ENCODE measurements around the gene ATXN7L1.

DNA sequence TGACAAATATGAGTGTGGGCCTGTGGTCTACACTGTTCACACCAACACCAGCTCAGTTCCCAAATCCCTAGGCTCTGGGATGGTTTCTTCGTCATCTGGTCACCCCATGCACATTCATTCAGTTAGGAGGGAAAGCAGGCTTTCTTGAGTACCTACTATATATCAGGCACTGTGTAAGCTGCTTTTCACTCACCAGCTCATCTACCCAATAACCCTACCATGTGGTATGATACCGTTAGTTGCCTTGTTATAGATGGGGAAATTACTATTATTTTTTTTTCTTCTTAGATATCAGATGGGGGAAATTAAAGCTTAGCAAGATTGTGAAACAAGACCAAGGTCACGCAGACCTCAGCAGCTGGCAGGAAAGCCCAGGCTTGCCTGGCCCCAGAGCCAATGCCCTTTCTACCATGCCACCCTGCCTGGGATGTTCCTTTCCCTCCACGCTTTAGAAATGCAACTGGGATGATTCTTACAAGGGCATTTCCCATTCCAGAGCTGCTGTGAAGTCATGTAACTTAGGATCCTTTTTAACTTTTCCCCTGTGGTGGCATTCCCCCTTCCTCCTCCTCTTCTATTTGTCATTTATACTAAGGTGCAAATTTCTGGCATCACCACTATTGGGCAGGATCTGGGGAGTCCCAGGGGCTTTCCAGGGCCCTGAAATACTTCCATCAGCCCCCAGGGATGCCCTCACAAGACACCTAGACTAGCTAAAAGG is 202.0 kb downstream of the ATXN7L1 start:
- TF ChIP-seq POLR2A (IDR thresholded peaks at IDR 0.05), result no peak
- TF ChIP-seq, protein P1, sequence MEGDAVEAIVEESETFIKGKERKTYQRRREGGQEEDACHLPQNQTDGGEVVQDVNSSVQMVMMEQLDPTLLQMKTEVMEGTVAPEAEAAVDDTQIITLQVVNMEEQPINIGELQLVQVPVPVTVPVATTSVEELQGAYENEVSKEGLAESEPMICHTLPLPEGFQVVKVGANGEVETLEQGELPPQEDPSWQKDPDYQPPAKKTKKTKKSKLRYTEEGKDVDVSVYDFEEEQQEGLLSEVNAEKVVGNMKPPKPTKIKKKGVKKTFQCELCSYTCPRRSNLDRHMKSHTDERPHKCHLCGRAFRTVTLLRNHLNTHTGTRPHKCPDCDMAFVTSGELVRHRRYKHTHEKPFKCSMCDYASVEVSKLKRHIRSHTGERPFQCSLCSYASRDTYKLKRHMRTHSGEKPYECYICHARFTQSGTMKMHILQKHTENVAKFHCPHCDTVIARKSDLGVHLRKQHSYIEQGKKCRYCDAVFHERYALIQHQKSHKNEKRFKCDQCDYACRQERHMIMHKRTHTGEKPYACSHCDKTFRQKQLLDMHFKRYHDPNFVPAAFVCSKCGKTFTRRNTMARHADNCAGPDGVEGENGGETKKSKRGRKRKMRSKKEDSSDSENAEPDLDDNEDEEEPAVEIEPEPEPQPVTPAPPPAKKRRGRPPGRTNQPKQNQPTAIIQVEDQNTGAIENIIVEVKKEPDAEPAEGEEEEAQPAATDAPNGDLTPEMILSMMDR (IDR thresholded peaks at IDR 0.05), result no peak
